GM20000 (cell line): ENCODE measurements around the gene ASCL2.

Source experiments
- DNase-seq: peaks from one replicate; pipeline ENCODE4 v3.0.0; 2012; ENCODE audit warnings: low spot score
- TF ChIP-seq, protein P1 (sequence below): IDR thresholded peaks from 2 replicates; pipeline ENCODE4 v1.5.1; 2012; ENCODE audit warnings: mild to moderate bottlenecking, control low read depth; ENCODE audit errors: extremely low read depth, missing control alignments

Gene ASCL2

DNA sequence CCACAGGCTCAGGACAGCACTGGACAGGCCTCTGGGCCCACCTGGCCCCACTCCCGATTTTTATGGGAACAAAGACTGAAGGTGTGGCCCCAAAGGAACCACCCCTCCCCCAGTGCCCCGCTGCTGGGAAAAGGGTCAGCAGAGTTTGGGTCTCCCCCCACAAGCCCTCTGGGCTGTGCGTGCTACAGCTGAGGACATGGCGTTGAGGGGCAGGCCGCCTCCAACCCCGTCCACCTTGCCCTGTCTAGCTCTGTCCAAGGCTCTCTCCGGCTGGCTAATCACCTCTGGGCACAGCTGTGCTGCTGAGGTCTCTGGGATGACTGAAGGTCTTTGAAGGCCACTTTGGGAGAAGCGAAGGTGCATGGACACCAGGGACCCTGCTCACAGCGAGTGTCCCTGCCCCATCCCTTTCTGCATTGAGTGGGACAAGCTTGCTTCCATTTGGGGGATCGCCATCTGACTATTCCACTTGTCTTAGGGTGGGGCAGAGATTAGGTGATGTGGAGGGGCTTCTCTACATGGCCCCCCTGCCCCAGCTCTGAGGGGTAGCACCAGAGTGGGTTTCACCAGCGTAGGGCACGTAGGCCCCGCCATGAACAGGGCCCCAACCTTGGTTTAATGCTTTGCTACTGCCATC, 6.5 kb downstream of the ASCL2 start:
- no peak for DNase-seq

DNA sequence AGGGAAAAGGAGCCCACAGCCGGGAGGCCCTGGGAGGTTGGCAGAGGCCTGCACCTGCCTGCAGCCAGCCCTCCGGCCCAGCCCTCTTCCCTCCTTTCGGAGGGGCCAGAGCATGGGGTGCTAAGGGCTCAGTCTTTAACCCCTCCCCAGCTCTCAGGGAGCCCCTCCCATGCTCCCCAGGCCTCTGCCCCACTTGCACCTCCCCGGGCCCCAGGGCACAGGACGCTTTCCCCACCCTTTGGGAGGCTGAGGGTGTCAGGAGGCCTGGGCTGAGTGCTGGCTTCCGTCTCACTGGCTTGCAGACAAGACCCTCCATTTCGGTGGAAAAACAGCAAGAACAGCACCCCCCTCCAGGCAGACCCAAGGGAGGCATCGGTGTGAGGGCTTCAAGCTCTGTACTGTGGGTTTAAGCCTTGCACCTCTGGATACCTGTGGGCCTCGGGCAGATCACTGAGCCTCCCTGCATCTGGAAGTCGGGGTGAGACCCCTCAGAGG, 7.3 kb downstream of the ASCL2 start:
- DNase-seq: no peak
- TF ChIP-seq, protein P1, sequence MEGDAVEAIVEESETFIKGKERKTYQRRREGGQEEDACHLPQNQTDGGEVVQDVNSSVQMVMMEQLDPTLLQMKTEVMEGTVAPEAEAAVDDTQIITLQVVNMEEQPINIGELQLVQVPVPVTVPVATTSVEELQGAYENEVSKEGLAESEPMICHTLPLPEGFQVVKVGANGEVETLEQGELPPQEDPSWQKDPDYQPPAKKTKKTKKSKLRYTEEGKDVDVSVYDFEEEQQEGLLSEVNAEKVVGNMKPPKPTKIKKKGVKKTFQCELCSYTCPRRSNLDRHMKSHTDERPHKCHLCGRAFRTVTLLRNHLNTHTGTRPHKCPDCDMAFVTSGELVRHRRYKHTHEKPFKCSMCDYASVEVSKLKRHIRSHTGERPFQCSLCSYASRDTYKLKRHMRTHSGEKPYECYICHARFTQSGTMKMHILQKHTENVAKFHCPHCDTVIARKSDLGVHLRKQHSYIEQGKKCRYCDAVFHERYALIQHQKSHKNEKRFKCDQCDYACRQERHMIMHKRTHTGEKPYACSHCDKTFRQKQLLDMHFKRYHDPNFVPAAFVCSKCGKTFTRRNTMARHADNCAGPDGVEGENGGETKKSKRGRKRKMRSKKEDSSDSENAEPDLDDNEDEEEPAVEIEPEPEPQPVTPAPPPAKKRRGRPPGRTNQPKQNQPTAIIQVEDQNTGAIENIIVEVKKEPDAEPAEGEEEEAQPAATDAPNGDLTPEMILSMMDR: no peak

More for the DNA sequence above, 6.5 kb downstream of the ASCL2 start:
- TF ChIP-seq, protein P1: no peak

DNA sequence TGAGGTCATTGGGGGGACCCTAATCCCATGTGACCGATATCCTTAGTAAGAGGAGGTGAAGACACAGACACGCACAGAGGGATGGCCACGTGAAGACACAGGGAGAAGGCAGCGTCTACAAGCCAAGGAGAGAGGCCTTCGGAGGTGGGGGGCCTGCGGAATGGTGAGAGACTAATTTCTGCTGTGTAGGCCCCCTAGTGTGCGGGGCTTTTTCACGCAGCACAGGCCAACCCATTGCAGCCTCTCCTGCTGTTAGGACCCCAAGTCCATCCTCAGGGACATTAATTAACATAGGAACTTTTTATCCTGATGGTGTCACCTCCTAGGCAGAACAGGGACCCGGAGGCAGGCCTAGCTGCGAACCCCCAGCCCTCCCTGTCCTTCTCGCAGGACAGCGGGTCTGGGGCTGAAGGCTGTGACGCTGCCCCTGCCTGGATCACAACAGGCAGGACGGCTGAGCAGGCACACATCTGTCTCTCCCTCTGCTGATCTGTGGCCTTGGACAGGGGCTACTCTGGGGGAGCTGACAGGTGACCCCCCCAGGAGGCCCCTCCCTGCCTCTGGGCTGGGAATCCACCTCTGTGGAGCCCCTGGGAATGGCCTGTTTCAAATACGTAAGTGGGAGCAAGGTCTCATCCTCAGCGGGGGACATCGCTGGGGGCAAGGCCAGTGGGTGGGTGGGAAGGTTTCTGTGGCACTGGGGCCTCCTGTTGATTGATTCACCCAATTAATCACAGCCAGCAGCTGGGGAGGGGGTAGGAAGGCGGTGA, 7.9 kb downstream of the ASCL2 start:
- no peak for DNase-seq
- TF ChIP-seq, protein P1: no peak

DNA sequence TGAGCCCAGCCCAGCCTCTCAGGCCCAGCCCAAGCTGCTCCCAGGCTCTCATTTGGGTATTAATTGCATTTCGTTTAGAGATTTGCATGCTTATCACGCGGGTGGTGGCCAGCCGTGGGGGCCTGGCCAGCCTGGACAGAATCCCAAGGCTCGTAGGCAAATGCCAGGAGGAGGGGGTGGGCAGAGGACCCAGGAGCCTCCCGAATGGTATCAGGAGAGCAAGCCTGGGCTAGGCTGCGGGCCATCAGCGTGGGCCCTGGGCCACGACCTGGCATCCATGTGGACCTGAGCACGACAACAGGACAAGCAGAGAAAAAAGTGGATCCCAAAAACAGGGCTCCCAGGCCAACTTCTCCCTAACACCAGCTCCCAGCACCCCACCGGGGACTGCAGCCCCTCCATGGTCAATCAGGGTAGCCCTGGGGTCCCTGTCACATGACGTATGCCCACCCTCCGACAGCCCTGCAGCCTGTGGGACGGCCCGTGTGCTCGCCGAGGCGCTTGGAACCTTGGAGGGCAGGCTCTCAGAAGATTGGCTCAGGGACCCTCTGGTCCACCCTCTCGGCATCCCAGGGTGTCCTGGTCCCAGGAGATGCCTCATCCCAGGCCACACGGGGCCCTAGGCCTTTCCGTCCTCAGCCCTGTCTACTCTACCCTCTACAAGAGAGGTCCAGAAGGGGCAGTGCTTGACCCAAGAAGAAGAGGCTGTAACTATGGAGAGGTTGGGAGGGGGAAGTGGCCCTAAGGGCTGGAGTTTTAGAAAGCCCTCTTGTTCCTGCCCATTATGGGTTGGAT, 8.8 kb downstream of the ASCL2 start:
- DNase-seq: no peak
- TF ChIP-seq, protein P1: no peak

DNA sequence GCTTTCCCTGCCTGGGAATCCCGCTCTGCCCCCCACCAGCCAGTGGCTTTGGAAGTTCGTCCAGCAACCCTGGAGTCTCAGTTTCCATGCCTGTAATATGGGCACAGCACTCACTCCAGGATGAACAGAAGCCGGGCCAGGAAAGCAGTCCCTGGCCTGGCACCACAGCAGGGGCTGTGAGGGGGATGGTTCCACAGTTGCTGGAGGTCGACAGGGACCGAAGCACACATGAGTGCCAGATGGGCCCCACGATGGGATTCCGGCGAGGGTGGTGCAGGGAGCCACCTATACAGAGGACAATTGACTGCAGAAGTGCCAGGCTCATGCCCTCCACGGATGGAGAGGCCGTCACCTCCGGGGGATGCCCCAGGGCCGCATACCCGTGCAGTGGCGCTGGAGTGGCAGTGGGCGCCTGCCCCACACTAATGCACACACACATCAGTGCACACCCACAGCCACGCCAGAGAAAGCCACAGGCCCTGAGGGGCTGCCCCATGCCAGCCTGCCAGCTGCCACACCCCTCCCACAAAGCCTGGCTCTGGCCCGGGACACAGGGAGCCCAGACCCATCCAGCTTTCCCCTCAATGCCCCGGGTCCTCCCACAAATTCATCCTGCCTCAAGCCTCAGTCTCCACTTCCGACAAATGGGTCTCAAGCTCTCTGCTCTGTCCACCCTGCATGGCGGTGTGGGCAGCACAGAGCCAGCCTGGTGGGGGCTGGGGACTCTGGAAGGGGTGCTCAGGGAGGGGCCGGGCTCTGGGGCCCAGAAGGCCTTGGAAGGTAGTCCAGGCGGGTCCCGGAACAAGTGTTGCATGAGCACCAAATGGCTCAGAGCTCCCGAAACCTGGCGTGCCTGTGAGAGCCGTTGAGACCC, 9.7 kb downstream of the ASCL2 start:
- TF ChIP-seq, protein P1: no peak
- no peak for DNase-seq

DNA sequence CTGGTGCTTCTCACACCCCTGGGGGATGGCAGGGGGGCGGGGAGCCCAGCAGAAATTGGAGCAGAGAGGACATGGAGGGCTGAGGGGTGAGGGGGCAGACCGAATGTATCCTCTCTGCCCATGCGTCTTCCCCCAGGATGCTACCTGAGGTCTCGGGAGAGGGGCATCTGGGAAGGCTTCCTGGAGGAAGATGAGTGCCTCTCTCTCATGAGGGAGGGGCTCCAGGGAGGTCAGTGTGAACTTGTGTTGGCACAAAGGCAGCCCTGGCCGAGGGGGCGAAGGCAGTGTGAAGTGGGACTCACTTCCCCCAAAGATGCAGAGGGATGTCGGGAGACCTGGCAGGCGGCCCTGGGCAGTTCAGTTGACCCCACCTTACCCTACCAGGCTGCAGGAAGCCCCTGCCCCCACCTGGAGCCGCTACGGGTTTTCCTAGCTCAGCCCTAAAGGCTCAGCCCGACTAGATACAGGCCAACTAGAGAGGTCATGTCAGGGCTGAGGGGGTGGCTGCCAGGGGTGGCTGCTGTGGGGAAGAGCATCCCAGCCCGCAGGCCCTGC, 10.4 kb downstream of the ASCL2 start:
- TF ChIP-seq, protein P1: no peak
- DNase-seq: no peak
